GM12878 (cell line): Measurements from ENCODE around the gene ABL1. TPM values are rescaled to one million over a fixed set of nuclear protein-coding genes. Genes with fewer than 3 reads are reported as not detected.

ENCODE experiments used
- ATAC-seq: fragments of 200-7000 bp; cut with Tn5 transposase; 3 replicates; pipeline ENCODE4 v1.9.1; 2020; ENCODE audit warnings: mild to moderate bottlenecking, moderate library complexity
- BruUV-seq: library from RNA; stranded (reverse); fragments of 400-500 nt; replicated peaks from 2 replicates; lab custom pipeline; 2021; lab: Mats Ljungman, UMichigan
- CTCF ChIA-PET: fragments of 300-600 bp; sonication (Branson Sonifier 250); formaldehyde crosslinking; extraction: SDS; loops from one replicate; lab custom pipeline; 2021; ENCODE audit warnings: inconsistent platforms; lab: Yijun Ruan, JAX
- POLR2A ChIA-PET: fragments of 350-600 bp; formaldehyde crosslinking; extraction: SDS; loops from one replicate; lab custom pipeline; 2021; ENCODE audit warnings: inconsistent platforms; lab: Charles Lee
- RAD21 ChIA-PET: fragments of 300-600 bp; sonication (Branson Sonifier 250); formaldehyde crosslinking; loops from one replicate; lab custom pipeline; 2023; ENCODE audit warnings: antibody characterized with exemption; ENCODE audit not compliant: unreplicated experiment; lab: Charles Lee
- SMC1A ChIA-PET: fragments of 300-600 bp; sonication (Branson Sonifier 250); formaldehyde crosslinking; loops from one replicate; lab custom pipeline; 2023; ENCODE audit not compliant: unreplicated experiment, uncharacterized antibody; lab: Charles Lee
- DNase-seq: peaks from one replicate; pipeline ENCODE4 v3.0.0-alpha.2; 2011; ENCODE audit warnings: low read depth, low spot score
- FAIRE-seq: peaks from 3 replicates; lab custom pipeline; 2011; peaks lifted over from hg19 to GRCh38; lab: Jason Lieb, UNC
- H2AFZ ChIP-seq: 2 replicates; pipeline ENCODE4 v1.6.0; 2011; ENCODE audit warnings: low read depth, low read length, control low read depth; ENCODE audit not compliant: control insufficient read depth
- H3K27ac ChIP-seq: 2 replicates; pipeline ENCODE4 v1.5.1; 2011; ENCODE audit warnings: control low read depth; ENCODE audit not compliant: control insufficient read depth, insufficient read depth
- H3K27me3 ChIP-seq, 2 experiments: replicated peaks in 1 of 2; 2 replicates each; pipeline versions ENCODE4 v1.6.0 to v1.6.1; 2011; ENCODE audit warnings: low read length in 1 of 2; ENCODE audit not compliant: control insufficient read depth in 2 of 2, insufficient read depth in 2 of 2
- H3K36me3 ChIP-seq, 2 experiments: 2 replicates each; pipeline ENCODE4 v1.5.1; 2011; ENCODE audit warnings: low read length in 1 of 2; ENCODE audit not compliant: control insufficient read depth in 2 of 2, insufficient read depth in 2 of 2
- H3K4me1 ChIP-seq: 2 replicates; pipeline ENCODE4 v1.6.1; 2011; ENCODE audit warnings: mild to moderate bottlenecking, low read length, moderate library complexity, mixed read lengths; ENCODE audit not compliant: control insufficient read depth, insufficient read depth
- H3K4me2 ChIP-seq: 2 replicates; pipeline ENCODE4 v1.6.0; 2011; ENCODE audit warnings: control low read depth; ENCODE audit not compliant: control insufficient read depth, insufficient read depth
- H3K4me3 ChIP-seq: fragments of 200-600 bp; sonication (generic); 2 replicates; pipeline ENCODE4 v1.5.1; 2016
- H3K79me2 ChIP-seq: 2 replicates; pipeline ENCODE4 v1.6.0; 2011; ENCODE audit warnings: low read length; ENCODE audit not compliant: control insufficient read depth, insufficient read depth
- H3K9ac ChIP-seq: 2 replicates; pipeline ENCODE4 v1.8.0; 2011; ENCODE audit warnings: low read length, control low read depth, mixed read lengths; ENCODE audit not compliant: control insufficient read depth, insufficient read depth
- H3K9me3 ChIP-seq: replicated peaks from 3 replicates; pipeline ENCODE4 v1.5.1; 2011; ENCODE audit warnings: mild to moderate bottlenecking, low read length; ENCODE audit not compliant: control insufficient read depth, insufficient read depth
- H4K20me1 ChIP-seq: 2 replicates; pipeline ENCODE4 v1.6.0; 2011; ENCODE audit not compliant: control insufficient read depth, insufficient read depth
- DPF2 ChIP-seq: fragments of 450-650 bp; IDR thresholded peaks from 2 replicates; pipeline ENCODE4 v1.6.1; 2017; ENCODE audit warnings: mild to moderate bottlenecking
- MTA3 ChIP-seq: IDR thresholded peaks from 2 replicates; pipeline ENCODE4 v1.6.1; 2012; ENCODE audit warnings: low read length, inconsistent platforms, borderline replicate concordance
- NR2C2 ChIP-seq: IDR thresholded peaks from 2 replicates; pipeline ENCODE4 v1.6.1; 2011; ENCODE audit warnings: borderline replicate concordance, low read depth; ENCODE audit not compliant: control insufficient read depth, insufficient read length
- PAX8 ChIP-seq: fragments of 450-650 bp; IDR thresholded peaks from 2 replicates; pipeline ENCODE4 v1.6.1; 2017; ENCODE audit warnings: mild to moderate bottlenecking, moderate library complexity
- RBBP5 ChIP-seq: fragments of 200-600 bp; sonication (generic); conservative IDR thresholded peaks from 2 replicates; pipeline ENCODE4 v1.6.1; 2016
- SPI1 ChIP-seq: IDR thresholded peaks from 2 replicates; pipeline ENCODE4 v1.6.1; 2011; ENCODE audit warnings: low read depth, mild to moderate bottlenecking, low read length, moderate library complexity, borderline replicate concordance; ENCODE audit not compliant: insufficient read depth
- ZZZ3 ChIP-seq: IDR thresholded peaks from 2 replicates; pipeline ENCODE4 v1.6.1; 2011; ENCODE audit warnings: low read depth; ENCODE audit not compliant: control insufficient read depth, insufficient read length
- WGBS: methylation state at CpG from one replicate; pipeline ENCODE4 v1.1.6; 2016; ENCODE audit warnings: low lambda C conversion rate; ENCODE audit not compliant: insufficient replicate concordance, insufficient coverage; ENCODE audit errors: missing lambda C conversion rate; 5-methylcytosine and 5-hydroxymethylcytosine counted together
- in situ Hi-C: fragments of 300-500 bp; cut with MboI; formaldehyde crosslinking; loops from 9 replicates; pipeline ENCODE4 v1.14.3; 2018; ENCODE audit warnings: mixed read lengths
- intact Hi-C: fragments of 100-400 bp; cut with micrococcal nuclease; formaldehyde crosslinking; loops from one replicate; pipeline ENCODE4 v1.14.2; 2022; ENCODE audit not compliant: unreplicated experiment
- polyA plus RNA-seq, 11 experiments: library from polyadenylated mRNA; depleted of rRNA in 4 of 11; unstranded in 6 of 11; stranded (reverse) in 5 of 11; fragments of >200 nt; fragmentation: Nextera tagmentation in 4 of 11; fragmentation: Illumina TruSeq in 1 of 11; extraction: Ambion mirVana in 4 of 11; extraction: Trizol in 1 of 11; gene quantifications; 1 replicate in 1 of 11; 2 replicates in 10 of 11; pipeline versions ENCODE4 v1.2.1 to v1.2.3, GENCODE V29; 2011 to 2016; ENCODE audit warnings: inconsistent platforms in 2 of 11, missing spikeins in 2 of 11, low read depth in 1 of 11
- total RNA-seq, 4 experiments: library from RNA; depleted of rRNA in 3 of 4; stranded (reverse); fragments of >200 nt in 3 of 4; fragmentation: Illumina TruSeq in 1 of 4; extraction: Trizol in 1 of 4; gene quantifications; 2 replicates each; pipeline versions ENCODE4 v1.2.1 to v1.2.3, GENCODE V29; 2013 to 2021
- TF ChIP-seq, protein P1 (sequence below): IDR thresholded peaks from 2 replicates; pipeline ENCODE4 v1.6.1; 2012; ENCODE audit warnings: low read depth, low read length, improper control_type of control experiment
- TF ChIP-seq, protein P2 (sequence below): IDR thresholded peaks from 2 replicates; pipeline ENCODE4 v1.6.1; 2011; ENCODE audit warnings: borderline replicate concordance, low read depth, mild to moderate bottlenecking, moderate library complexity, mixed read lengths, low read length; ENCODE audit not compliant: insufficient read depth; ENCODE audit errors: extremely low read length

Gene ABL1
- total and polyA plus RNA-seq, 10 of the 15 experiments (the other 5 are each of a cell fraction or from before 2014, with no cell fraction given): 0.79 to 51.5 (median 16.3) TPM

DNA sequence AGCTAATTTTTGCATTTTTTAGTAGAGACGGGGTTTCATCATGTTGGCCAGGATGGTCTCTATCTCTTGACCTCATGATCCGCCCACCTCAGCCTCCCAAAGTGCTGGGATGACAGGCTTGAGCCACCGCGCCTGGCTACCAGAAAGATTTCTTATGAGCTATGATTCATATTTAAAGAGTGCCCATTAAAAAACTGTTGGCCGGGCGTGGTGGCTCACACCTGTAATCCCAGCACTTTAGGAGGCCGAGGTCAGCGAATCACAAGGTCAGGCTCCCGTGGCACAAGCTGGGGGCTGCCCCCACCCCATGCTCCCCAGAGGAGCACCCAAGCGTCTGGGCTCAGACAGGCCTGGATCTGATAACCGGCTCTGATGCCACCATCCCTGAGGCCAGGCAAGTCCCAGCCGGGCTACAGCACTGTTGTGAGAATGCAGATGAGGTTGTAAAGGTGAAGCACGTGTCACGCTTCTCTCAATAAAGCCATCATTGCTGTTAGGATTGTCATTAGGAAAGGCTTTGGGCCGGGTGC, 47.7 kb downstream of the ABL1 start (continued):
- TF ChIP-seq, protein P1, sequence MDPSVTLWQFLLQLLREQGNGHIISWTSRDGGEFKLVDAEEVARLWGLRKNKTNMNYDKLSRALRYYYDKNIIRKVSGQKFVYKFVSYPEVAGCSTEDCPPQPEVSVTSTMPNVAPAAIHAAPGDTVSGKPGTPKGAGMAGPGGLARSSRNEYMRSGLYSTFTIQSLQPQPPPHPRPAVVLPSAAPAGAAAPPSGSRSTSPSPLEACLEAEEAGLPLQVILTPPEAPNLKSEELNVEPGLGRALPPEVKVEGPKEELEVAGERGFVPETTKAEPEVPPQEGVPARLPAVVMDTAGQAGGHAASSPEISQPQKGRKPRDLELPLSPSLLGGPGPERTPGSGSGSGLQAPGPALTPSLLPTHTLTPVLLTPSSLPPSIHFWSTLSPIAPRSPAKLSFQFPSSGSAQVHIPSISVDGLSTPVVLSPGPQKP: no peak
- TF ChIP-seq DPF2: no peak
- TF ChIP-seq, protein P2, sequence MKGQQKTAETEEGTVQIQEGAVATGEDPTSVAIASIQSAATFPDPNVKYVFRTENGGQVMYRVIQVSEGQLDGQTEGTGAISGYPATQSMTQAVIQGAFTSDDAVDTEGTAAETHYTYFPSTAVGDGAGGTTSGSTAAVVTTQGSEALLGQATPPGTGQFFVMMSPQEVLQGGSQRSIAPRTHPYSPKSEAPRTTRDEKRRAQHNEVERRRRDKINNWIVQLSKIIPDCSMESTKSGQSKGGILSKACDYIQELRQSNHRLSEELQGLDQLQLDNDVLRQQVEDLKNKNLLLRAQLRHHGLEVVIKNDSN: no peak

GRCh38 chr9:130883479-130883878, 48.4 kb downstream of the ABL1 start:
- intact Hi-C loops (no loop called here), in situ Hi-C loops (no loop called here)
- no peak for DNase-seq
- Histone ChIP-seq H3K27me3 (no peaks in the 10 kb centered on the region), H4K20me1 (no peaks in the 10 kb centered on the region), H3K9me3 (no peaks in the 10 kb centered on the region), H3K27ac (no peak overlapping the region), H3K4me2 (no peak overlapping the region), H3K79me2 (no peaks in the 10 kb centered on the region), H3K9ac (no peak overlapping the region), H3K36me3 (peaks cover 26 to 41% of the 10 kb centered on the region in 2 experiments), H2AFZ (no peak overlapping the region), H3K4me1 (no peaks in the 10 kb centered on the region), H3K4me3 (no peak overlapping the region)
- ChIA-PET RAD21 (no interaction called here), CTCF (no interaction called here), POLR2A (interaction anchor here (0.6 to 0.7 kb wide), 2 partner anchors 13 to 373 kb away, joined by 3 to 5 read pairs; no protein-coding TSS in a partner anchor), SMC1A (no interaction called here)
- FAIRE-seq: no peak
- no peak for ATAC-seq
- TF ChIP-seq SPI1 (no peak), ZZZ3 (no peak), NR2C2 (no peak), RBBP5 (no peak), PAX8 (no peak), MTA3 (no peak)
- no TSS peak for BruUV-seq
- 84% methylated on average over 4 of the region's 5 CpGs for whole genome bisulfite sequencing
